Sigmoid colon (tissue), 4 donors: ENCODE data around the gene CTNNA2.

Experiments used
- POLR2AphosphoS5 ChIP-seq, 4 donors: sonication (generic); formaldehyde crosslinking; IDR thresholded peaks; one replicate each; pipeline ENCODE4 v1.6.1; 2017; ENCODE audit warnings: antibody characterized with exemption in 4 of 4
- TF ChIP-seq, protein P1 (sequence below), 4 experiments: fragments of 450-650 bp in 3 of 4; fragments of 200-600 bp in 1 of 4; IDR thresholded peaks; one replicate each; pipeline ENCODE4 v1.5.1; 2016 to 2019; ENCODE audit warnings: antibody characterized with exemption in 4 of 4, mild to moderate bottlenecking in 3 of 4, moderate library complexity in 2 of 4

DNA sequence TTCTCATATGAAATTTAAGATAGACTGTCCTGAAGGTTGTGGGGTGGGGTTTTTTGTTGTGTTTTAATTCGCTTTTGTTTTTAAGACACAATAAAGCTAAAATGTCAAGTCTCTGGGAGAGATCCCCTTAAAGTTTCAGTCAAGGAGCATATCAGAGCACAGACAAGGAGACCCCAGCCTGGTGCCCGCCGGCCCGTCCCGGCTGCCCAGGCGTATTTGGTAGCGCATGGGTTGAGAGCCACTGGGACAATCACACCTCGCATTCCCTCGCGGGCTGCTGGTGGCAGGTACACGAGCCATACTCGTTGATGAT is 789.1 kb downstream of the CTNNA2 start:
- TF ChIP-seq, protein P1, sequence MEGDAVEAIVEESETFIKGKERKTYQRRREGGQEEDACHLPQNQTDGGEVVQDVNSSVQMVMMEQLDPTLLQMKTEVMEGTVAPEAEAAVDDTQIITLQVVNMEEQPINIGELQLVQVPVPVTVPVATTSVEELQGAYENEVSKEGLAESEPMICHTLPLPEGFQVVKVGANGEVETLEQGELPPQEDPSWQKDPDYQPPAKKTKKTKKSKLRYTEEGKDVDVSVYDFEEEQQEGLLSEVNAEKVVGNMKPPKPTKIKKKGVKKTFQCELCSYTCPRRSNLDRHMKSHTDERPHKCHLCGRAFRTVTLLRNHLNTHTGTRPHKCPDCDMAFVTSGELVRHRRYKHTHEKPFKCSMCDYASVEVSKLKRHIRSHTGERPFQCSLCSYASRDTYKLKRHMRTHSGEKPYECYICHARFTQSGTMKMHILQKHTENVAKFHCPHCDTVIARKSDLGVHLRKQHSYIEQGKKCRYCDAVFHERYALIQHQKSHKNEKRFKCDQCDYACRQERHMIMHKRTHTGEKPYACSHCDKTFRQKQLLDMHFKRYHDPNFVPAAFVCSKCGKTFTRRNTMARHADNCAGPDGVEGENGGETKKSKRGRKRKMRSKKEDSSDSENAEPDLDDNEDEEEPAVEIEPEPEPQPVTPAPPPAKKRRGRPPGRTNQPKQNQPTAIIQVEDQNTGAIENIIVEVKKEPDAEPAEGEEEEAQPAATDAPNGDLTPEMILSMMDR (IDR thresholded peaks at IDR 0.05): no peak
- no peak for TF ChIP-seq POLR2AphosphoS5 (IDR thresholded peaks at IDR 0.05)
